ENCODE results near the gene PAH.
A peak's percentile ranks its signal among the peaks of the same experiment; 100 is the strongest.

Gene PAH

GRCh38 chr12:102902093-102902492 is 15.0 kb downstream of the PAH start:
- H3K36me3 ChIP-seq (ENCODE audit: control insufficient read depth, insufficient read depth, low read length) = no peaks in the 10 kb centered on the region
- H3K4me1 ChIP-seq (ENCODE audit: control insufficient read depth, insufficient read depth, low read length) = no peaks in the 10 kb centered on the region
- no peak overlapping the region for H3K27ac ChIP-seq (ENCODE audit: insufficient read depth, low read depth, low read length, poor library complexity, severe bottlenecking)
- 87 to 89% methylated on average over 3 of the region's 3 CpGs for WGBS, 2 experiments
- no peaks in the 10 kb centered on the region for H3K27me3 ChIP-seq (ENCODE audit: control insufficient read depth, insufficient read depth, low read length, poor library complexity, severe bottlenecking)
- no peaks in the 10 kb centered on the region for H3K9me3 ChIP-seq (ENCODE audit: control insufficient read depth, low read length)
- H3K4me3 ChIP-seq (ENCODE audit: insufficient read depth, low read depth, low read length) = no peak overlapping the region

GRCh38 chr12:102900389-102900788 is 16.7 kb downstream of the PAH start:
- WGBS, 2 experiments = 95 to 100% methylated on average over 1 to 2 of the region's 2 CpGs
- Histone ChIP-seq H3K36me3 (ENCODE audit: control insufficient read depth, insufficient read depth, low read length) (no peaks in the 10 kb centered on the region), H3K27me3 (ENCODE audit: control insufficient read depth, insufficient read depth, low read length, poor library complexity, severe bottlenecking) (no peaks in the 10 kb centered on the region), H3K9me3 (ENCODE audit: control insufficient read depth, low read length) (no peaks in the 10 kb centered on the region), H3K27ac (ENCODE audit: insufficient read depth, low read depth, low read length, poor library complexity, severe bottlenecking) (no peak overlapping the region), H3K4me3 (ENCODE audit: insufficient read depth, low read depth, low read length) (no peak overlapping the region), H3K4me1 (ENCODE audit: control insufficient read depth, insufficient read depth, low read length) (no peaks in the 10 kb centered on the region)

GRCh38 chr12:102896067-102896466 is 21.0 kb downstream of the PAH start:
- no peaks in the 10 kb centered on the region for H3K4me1 ChIP-seq (ENCODE audit: control insufficient read depth, insufficient read depth, low read length)
- no peak overlapping the region for H3K27ac ChIP-seq (ENCODE audit: insufficient read depth, low read depth, low read length, poor library complexity, severe bottlenecking)
- WGBS, 2 experiments = 86 to 89% methylated on average over 1 of the region's 1 CpG
- H3K27me3 ChIP-seq (ENCODE audit: control insufficient read depth, insufficient read depth, low read length, poor library complexity, severe bottlenecking) = no peaks in the 10 kb centered on the region
- H3K36me3 ChIP-seq (ENCODE audit: control insufficient read depth, insufficient read depth, low read length) = no peaks in the 10 kb centered on the region
- H3K4me3 ChIP-seq (ENCODE audit: insufficient read depth, low read depth, low read length) = no peak overlapping the region
- H3K9me3 ChIP-seq (ENCODE audit: control insufficient read depth, low read length) = no peaks in the 10 kb centered on the region

DNA sequence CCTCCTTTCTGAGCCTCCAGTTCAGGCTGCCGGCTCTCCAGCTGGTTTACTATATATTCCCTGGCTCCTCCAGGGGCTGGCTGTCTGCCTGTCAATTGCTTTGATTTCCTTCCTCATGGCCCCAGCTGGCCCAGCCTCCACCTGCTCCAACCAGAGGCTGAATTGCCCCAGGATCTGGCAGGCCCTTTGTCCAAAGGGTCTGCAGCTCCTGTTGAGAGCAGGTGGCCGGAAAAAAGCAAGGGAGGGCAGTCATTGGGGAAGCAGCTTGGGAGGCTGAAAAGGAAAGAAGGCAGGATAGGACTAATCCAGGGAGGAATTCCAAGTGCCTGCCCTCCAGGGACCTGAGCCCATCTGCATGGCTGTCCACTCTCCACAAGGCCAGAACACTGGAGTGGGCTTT is 25.3 kb downstream of the PAH start:
- Histone ChIP-seq H3K9me3 (ENCODE audit: control insufficient read depth, low read length) (no peaks in the 10 kb centered on the region), H3K4me3 (ENCODE audit: insufficient read depth, low read depth, low read length) (no peak overlapping the region), H3K27ac (ENCODE audit: insufficient read depth, low read depth, low read length, poor library complexity, severe bottlenecking) (peak overlapping the region; percentile 44), H3K27me3 (ENCODE audit: control insufficient read depth, insufficient read depth, low read length, poor library complexity, severe bottlenecking) (no peaks in the 10 kb centered on the region), H3K36me3 (ENCODE audit: control insufficient read depth, insufficient read depth, low read length) (no peaks in the 10 kb centered on the region), H3K4me1 (ENCODE audit: control insufficient read depth, insufficient read depth, low read length) (peaks cover 20% of the 10 kb centered on the region)
- 36 to 44% methylated on average over 2 of the region's 2 CpGs for WGBS, 2 experiments

DNA sequence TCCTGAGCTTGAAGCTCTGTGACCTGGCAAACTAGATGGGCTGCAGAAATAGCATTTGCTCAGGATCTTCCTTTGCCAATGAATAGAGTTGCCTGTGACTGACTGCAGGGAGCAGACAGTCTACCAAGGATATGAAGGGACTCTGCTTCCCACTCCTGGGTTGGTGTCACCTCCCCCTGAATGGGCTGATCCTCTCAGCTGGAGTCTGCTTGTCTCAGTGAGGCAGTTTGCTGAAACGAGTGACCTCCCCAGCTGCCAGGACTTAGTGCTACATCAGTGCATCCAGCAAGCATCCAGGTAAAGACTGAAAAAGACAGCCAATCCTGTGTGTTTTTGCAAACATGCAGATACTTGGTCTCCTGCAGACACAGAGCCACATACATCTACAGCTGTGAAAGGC is 28.5 kb downstream of the PAH start:
- Histone ChIP-seq H3K4me1 (ENCODE audit: control insufficient read depth, insufficient read depth, low read length) (peaks cover 37% of the 10 kb centered on the region), H3K9me3 (ENCODE audit: control insufficient read depth, low read length) (no peaks in the 10 kb centered on the region), H3K36me3 (ENCODE audit: control insufficient read depth, insufficient read depth, low read length) (no peaks in the 10 kb centered on the region), H3K27ac (ENCODE audit: insufficient read depth, low read depth, low read length, poor library complexity, severe bottlenecking) (peak overlapping the region; percentile 56), H3K4me3 (ENCODE audit: insufficient read depth, low read depth, low read length) (no peak overlapping the region), H3K27me3 (ENCODE audit: control insufficient read depth, insufficient read depth, low read length, poor library complexity, severe bottlenecking) (no peaks in the 10 kb centered on the region)
- WGBS, 2 experiments = 0% methylated on average over 1 of the region's 1 CpG

DNA sequence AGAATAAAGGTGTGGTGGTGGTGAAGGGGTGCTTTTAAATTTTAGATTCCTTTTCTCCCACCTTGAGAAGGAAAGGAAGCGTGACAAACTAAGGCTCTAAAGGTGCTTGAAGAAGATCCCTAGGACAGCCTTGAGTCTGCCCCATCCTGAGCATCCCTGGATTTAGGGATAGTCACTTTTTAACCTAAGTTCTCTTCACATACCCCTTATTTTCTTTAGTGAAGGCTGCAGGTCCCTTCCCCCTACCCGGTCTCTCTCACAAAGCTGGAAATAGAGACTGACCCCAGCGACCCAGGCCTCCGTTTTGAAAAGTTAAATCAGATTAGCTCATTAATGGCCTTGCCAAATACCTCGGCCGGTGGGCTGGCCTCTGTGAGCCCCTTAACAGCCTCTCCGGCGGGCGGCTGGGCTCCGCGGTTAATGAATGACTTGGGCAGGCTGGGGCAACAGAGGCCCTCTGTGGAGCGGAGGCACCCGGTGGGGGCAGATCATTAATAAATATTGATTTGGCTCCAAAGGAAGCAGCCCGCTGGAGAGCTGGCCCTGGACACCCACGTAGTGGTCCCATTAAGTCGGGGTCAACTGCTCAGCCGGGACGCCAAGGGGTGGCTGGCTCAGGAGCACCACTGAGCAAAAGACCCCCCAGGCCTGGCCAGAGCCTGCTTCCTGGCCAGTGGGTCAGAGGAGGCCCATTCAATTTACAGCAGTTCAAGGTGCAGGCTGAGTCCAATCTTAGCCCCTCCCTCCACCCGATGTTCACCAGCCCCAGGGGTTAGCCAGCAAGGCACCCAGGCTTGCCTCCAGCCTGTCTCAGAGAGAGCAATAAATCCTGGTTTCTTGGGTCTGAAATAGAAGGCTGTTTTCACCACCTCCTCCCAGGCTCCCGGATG is 31.8 kb downstream of the PAH start:
- Histone ChIP-seq H3K9me3 (ENCODE audit: control insufficient read depth, low read length) (no peaks in the 10 kb centered on the region), H3K27me3 (ENCODE audit: control insufficient read depth, insufficient read depth, low read length, poor library complexity, severe bottlenecking) (no peaks in the 10 kb centered on the region), H3K4me3 (ENCODE audit: insufficient read depth, low read depth, low read length) (no peak overlapping the region), H3K4me1 (ENCODE audit: control insufficient read depth, insufficient read depth, low read length) (peaks cover 35% of the 10 kb centered on the region), H3K27ac (ENCODE audit: insufficient read depth, low read depth, low read length, poor library complexity, severe bottlenecking) (no peak overlapping the region), H3K36me3 (ENCODE audit: control insufficient read depth, insufficient read depth, low read length) (no peaks in the 10 kb centered on the region)
- WGBS, 2 experiments = 61 to 67% methylated on average over 20 of the region's 20 CpGs

DNA sequence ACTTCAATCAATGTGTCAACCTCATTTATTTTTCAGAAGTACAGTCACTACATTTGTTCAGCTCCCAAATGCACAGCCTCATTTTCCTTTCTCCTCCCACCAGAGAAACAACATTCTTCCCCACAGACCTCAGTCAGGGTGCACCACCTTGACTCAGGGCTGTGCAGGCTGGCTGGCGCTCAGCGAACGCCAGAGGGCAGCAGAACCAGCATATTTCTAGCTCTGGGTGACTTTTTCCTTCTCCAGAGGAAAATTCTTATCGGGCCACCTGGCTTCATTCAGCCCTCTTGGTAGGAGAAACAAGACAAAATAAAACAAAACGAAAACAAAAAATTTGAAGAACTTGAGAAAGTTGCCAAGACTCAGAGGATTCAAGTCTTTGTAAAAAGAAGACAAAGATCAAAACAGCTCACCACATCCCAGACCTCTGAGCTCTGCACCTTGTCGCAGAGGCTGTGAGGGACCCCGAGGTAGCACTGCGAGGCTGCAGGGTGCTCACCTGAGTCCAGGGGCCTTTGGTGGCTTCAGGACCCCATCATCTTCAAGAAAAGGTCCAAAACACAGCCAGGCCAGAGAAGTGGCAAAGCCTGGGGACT is 33.7 kb downstream of the PAH start:
- 38 to 41% methylated on average over 8 of the region's 8 CpGs for whole genome bisulfite sequencing, 2 experiments
- no peaks in the 10 kb centered on the region for H3K9me3 ChIP-seq (ENCODE audit: control insufficient read depth, low read length)
- no peaks in the 10 kb centered on the region for H3K27me3 ChIP-seq (ENCODE audit: control insufficient read depth, insufficient read depth, low read length, poor library complexity, severe bottlenecking)
- H3K4me1 ChIP-seq (ENCODE audit: control insufficient read depth, insufficient read depth, low read length) = peaks cover 18% of the 10 kb centered on the region
- no peaks in the 10 kb centered on the region for H3K36me3 ChIP-seq (ENCODE audit: control insufficient read depth, insufficient read depth, low read length)
- H3K4me3 ChIP-seq (ENCODE audit: insufficient read depth, low read depth, low read length) = no peak overlapping the region
- H3K27ac ChIP-seq (ENCODE audit: insufficient read depth, low read depth, low read length, poor library complexity, severe bottlenecking) = no peak overlapping the region

GRCh38 chr12:102880783-102881182 is 36.3 kb downstream of the PAH start:
- Histone ChIP-seq H3K36me3 (ENCODE audit: control insufficient read depth, insufficient read depth, low read length) (no peaks in the 10 kb centered on the region), H3K9me3 (ENCODE audit: control insufficient read depth, low read length) (no peaks in the 10 kb centered on the region)
- WGBS, 2 experiments = 93 to 97% methylated on average over 5 of the region's 5 CpGs

GRCh38 chr12:102879144-102879763 is 37.8 kb downstream of the PAH start:
- 29% methylated on average over 9 of the region's 9 CpGs for WGBS, 2 experiments
- no peaks in the 10 kb centered on the region for H3K36me3 ChIP-seq (ENCODE audit: control insufficient read depth, insufficient read depth, low read length)
- H3K4me3 ChIP-seq (ENCODE audit: insufficient read depth, low read depth, low read length) = no peak overlapping the region
- H3K27me3 ChIP-seq (ENCODE audit: control insufficient read depth, insufficient read depth, low read length, poor library complexity, severe bottlenecking) = no peaks in the 10 kb centered on the region
- peaks cover 22% of the 10 kb centered on the region for H3K4me1 ChIP-seq (ENCODE audit: control insufficient read depth, insufficient read depth, low read length)
- no peaks in the 10 kb centered on the region for H3K9me3 ChIP-seq (ENCODE audit: control insufficient read depth, low read length)
- H3K27ac ChIP-seq (ENCODE audit: insufficient read depth, low read depth, low read length, poor library complexity, severe bottlenecking) = no peak overlapping the region

More at GRCh38 chr12:102880783-102881182, 36.3 kb downstream of the PAH start:
- Histone ChIP-seq H3K4me1 (ENCODE audit: control insufficient read depth, insufficient read depth, low read length) (peaks cover 22% of the 10 kb centered on the region), H3K27me3 (ENCODE audit: control insufficient read depth, insufficient read depth, low read length, poor library complexity, severe bottlenecking) (no peaks in the 10 kb centered on the region), H3K27ac (ENCODE audit: insufficient read depth, low read depth, low read length, poor library complexity, severe bottlenecking) (no peak overlapping the region), H3K4me3 (ENCODE audit: insufficient read depth, low read depth, low read length) (no peak overlapping the region)

DNA sequence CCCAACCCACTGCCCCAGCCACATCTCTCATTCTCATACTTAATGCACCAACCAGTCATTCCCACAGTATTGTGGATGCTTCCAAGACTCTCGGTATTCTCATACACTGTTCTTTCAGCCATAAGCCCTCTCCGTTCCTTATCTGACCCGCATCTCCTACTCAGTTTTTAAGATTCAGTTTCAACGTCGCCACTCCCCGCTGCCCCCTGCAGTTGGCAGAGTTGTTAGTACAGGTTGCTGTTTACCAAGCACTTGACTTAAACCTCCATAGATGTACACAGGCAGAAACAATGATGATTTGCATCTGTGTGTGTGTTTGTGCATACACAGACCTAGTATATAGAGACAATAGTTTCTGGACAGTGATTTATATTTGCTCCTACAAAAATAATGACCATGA is 40.2 kb downstream of the PAH start:
- Histone ChIP-seq H3K36me3 (ENCODE audit: control insufficient read depth, insufficient read depth, low read length) (no peaks in the 10 kb centered on the region), H3K27ac (ENCODE audit: insufficient read depth, low read depth, low read length, poor library complexity, severe bottlenecking) (no peak overlapping the region), H3K27me3 (ENCODE audit: control insufficient read depth, insufficient read depth, low read length, poor library complexity, severe bottlenecking) (no peaks in the 10 kb centered on the region), H3K4me3 (ENCODE audit: insufficient read depth, low read depth, low read length) (no peak overlapping the region), H3K4me1 (ENCODE audit: control insufficient read depth, insufficient read depth, low read length) (peaks cover 22% of the 10 kb centered on the region), H3K9me3 (ENCODE audit: control insufficient read depth, low read length) (no peaks in the 10 kb centered on the region)
- WGBS, 2 experiments = 76 to 81% methylated on average over 6 of the region's 6 CpGs

All from ectodermal cell (in vitro differentiated cells).